Thymus (tissue), 11 donors: ENCODE data around the gene BCL6B. TPM values are rescaled to one million over a fixed set of nuclear protein-coding genes. Genes with fewer than 3 reads are reported as not detected.

ENCODE experiments used
- DNase-seq, 9 donors: peaks; one replicate each; pipeline ENCODE4 v3.0.0-alpha.2; 2013; ENCODE audit warnings: low spot score in 9 of 9, low read depth in 6 of 9, missing footprints in 1 of 9
- H3K27ac ChIP-seq, 2 donors: one replicate each; pipeline ENCODE4 v1.5.1; 2013; ENCODE audit warnings: control low read depth in 1 of 2, low read depth in 1 of 2, low read length in 1 of 2, mild to moderate bottlenecking in 1 of 2, moderate library complexity in 1 of 2
- H3K27me3 ChIP-seq, 2 donors: one replicate each; pipeline ENCODE4 v1.5.1; 2013; ENCODE audit warnings: low read length in 1 of 2; ENCODE audit not compliant: control insufficient read depth in 2 of 2, insufficient read depth in 1 of 2
- H3K36me3 ChIP-seq, 2 donors: one replicate each; pipeline ENCODE4 v1.5.1; 2013; ENCODE audit warnings: low read length in 1 of 2, mild to moderate bottlenecking in 1 of 2, moderate library complexity in 1 of 2; ENCODE audit not compliant: control insufficient read depth in 2 of 2, insufficient read depth in 2 of 2
- H3K4me1 ChIP-seq, 2 donors: one replicate each; pipeline ENCODE4 v1.5.1; 2013; ENCODE audit warnings: low read length in 2 of 2; ENCODE audit not compliant: control insufficient read depth in 2 of 2, insufficient read depth in 2 of 2
- H3K4me3 ChIP-seq, 2 donors: one replicate each; pipeline ENCODE4 v1.5.1; 2013; ENCODE audit warnings: low read length in 2 of 2, control low read depth in 1 of 2, mild to moderate bottlenecking in 1 of 2
- H3K9me3 ChIP-seq, 2 donors: one replicate each; pipeline ENCODE4 v1.5.1; 2013; ENCODE audit warnings: low read length in 1 of 2, mild to moderate bottlenecking in 1 of 2; ENCODE audit not compliant: control insufficient read depth in 2 of 2, insufficient read depth in 1 of 2
- WGBS: extraction: QIAGEN DNeasy Blood & Tissue Kit; methylation state at CpG from one replicate; pipeline ENCODE4 v1.1.7; 2013; 5-methylcytosine and 5-hydroxymethylcytosine counted together
- polyA plus RNA-seq: library from polyadenylated mRNA; stranded (reverse); fragments of 200-250 nt; gene quantifications from one replicate; pipeline ENCODE4 v1.2.3, GENCODE V29; 2013
- total RNA-seq: library from RNA; stranded (reverse); fragments of 120-200 nt; gene quantifications from one replicate; pipeline ENCODE4 v1.2.4, GENCODE V29; 2013
- donor health status: healthy.

The BCL6B gene
- total and polyA plus RNA-seq, 2 donors, result 2.4 to 3.4 TPM

- Histone ChIP-seq H3K9me3 (no peaks in the 10 kb centered on the region), H3K4me1 (peaks cover 9 to 25% of the 10 kb centered on the region in 2 donors), H3K27me3 (peaks cover 0 to 6% of the 10 kb centered on the region in 2 donors), H3K4me3 (peak within 1 kb of the TSS; percentile 75 to 79), H3K36me3 (no peaks in the 10 kb centered on the region), H3K27ac (peak within 1 kb of the TSS; percentile 92 to 97)
- peak in 8 of 9 donors; percentile 91 to 99 (median 96) for DNase-seq
- under 1% methylated on average over 52 of the region's 52 CpGs for WGBS
These were observed 12.9 kb downstream of the BCL6B start, which contains the start of gene SLC16A13 for GRCh38 chr17:7035591-7036368. TSS of gene SLC16A13 (plus strand) at chr17:7036015. CDS start at chr17:7036383, 368 bp downstream.

- Histone ChIP-seq H3K9me3 (peaks cover 0 to 8% of the 10 kb centered on the region in 2 donors), H3K27ac (no peak overlapping the region), H3K4me3 (no peak overlapping the region), H3K27me3 (peaks cover 18 to 29% of the 10 kb centered on the region in 2 donors), H3K4me1 (peaks cover 13 to 28% of the 10 kb centered on the region in 2 donors), H3K36me3 (no peaks in the 10 kb centered on the region)
- 95% methylated on average over 19 of the region's 19 CpGs for WGBS
- no peak for DNase-seq
These were observed 15.4 kb downstream of the BCL6B start for GRCh38 chr17:7038025-7038862.

- peaks cover 30 to 45% of the 10 kb centered on the region in 2 donors for H3K27me3 ChIP-seq
- DNase-seq, result no peak
- no peaks in the 10 kb centered on the region for H3K36me3 ChIP-seq
- no peak overlapping the region for H3K27ac ChIP-seq
- WGBS, result 92% methylated on average over 5 of the region's 5 CpGs
- no peak overlapping the region for H3K4me3 ChIP-seq
- H3K4me1 ChIP-seq, result peaks cover 12 to 37% of the 10 kb centered on the region in 2 donors
- peaks cover 0 to 13% of the 10 kb centered on the region in 2 donors for H3K9me3 ChIP-seq
These were observed 17.0 kb downstream of the BCL6B start for GRCh38 chr17:7039832-7040231.

- H3K27ac ChIP-seq, result no peak overlapping the region
- WGBS, result 43% methylated on average over 43 of the region's 43 CpGs
- peaks cover 11 to 32% of the 10 kb centered on the region in 2 donors for H3K4me1 ChIP-seq
- H3K9me3 ChIP-seq, result peaks cover 0 to 13% of the 10 kb centered on the region in 2 donors
- no peaks in the 10 kb centered on the region for H3K36me3 ChIP-seq
- H3K4me3 ChIP-seq, result peak overlapping the region; percentile 16 to 26
- peak in 1 of 9 donors; percentile 40 for DNase-seq
- peaks cover 38 to 58% of the 10 kb centered on the region in 2 donors for H3K27me3 ChIP-seq
These were observed 19.0 kb downstream of the BCL6B start for GRCh38 chr17:7041607-7042500.

GRCh38 chr17:7042501-7043181, 19.8 kb downstream of the BCL6B start:
- Histone ChIP-seq H3K27ac (no peak overlapping the region), H3K36me3 (no peaks in the 10 kb centered on the region), H3K4me3 (peak overlapping the region; percentile 16 to 26), H3K4me1 (peaks cover 11 to 32% of the 10 kb centered on the region in 2 donors), H3K9me3 (peaks cover 0 to 13% of the 10 kb centered on the region in 2 donors), H3K27me3 (peaks cover 38 to 62% of the 10 kb centered on the region in 2 donors)
- 4% methylated on average over 53 of the region's 53 CpGs for WGBS
- peak in 1 of 9 donors; percentile 48 for DNase-seq

- WGBS, result 3% methylated on average over 21 of the region's 21 CpGs
- Histone ChIP-seq H3K27ac (no peak overlapping the region), H3K27me3 (peaks cover 38 to 65% of the 10 kb centered on the region in 2 donors), H3K4me3 (peak overlapping the region in 1 of 2 donors; percentile 26), H3K36me3 (no peaks in the 10 kb centered on the region), H3K4me1 (peaks cover 11 to 32% of the 10 kb centered on the region in 2 donors), H3K9me3 (peaks cover 0 to 13% of the 10 kb centered on the region in 2 donors)
- DNase-seq, result no peak
These were observed 20.3 kb downstream of the BCL6B start for GRCh38 chr17:7043182-7043496.

GRCh38 chr17:7043497-7044198, 20.8 kb downstream of the BCL6B start, which contains the start of gene SLC16A11:
TSS of gene SLC16A11 (minus strand) at chr17:7044092. CDS start at chr17:7043513, 579 bp downstream.
- peak within 1 kb of the TSS in 1 of 2 donors; percentile 26 for H3K4me3 ChIP-seq
- H3K9me3 ChIP-seq, result peaks cover 0 to 13% of the 10 kb centered on the region in 2 donors
- WGBS, result 2% methylated on average over 58 of the region's 58 CpGs
- no peaks in the 10 kb centered on the region for H3K36me3 ChIP-seq
- H3K27ac ChIP-seq, result no peak within 1 kb of the TSS
- peaks cover 38 to 68% of the 10 kb centered on the region in 2 donors for H3K27me3 ChIP-seq
- DNase-seq, result peak in 1 of 9 donors; percentile 34
- peaks cover 11 to 32% of the 10 kb centered on the region in 2 donors for H3K4me1 ChIP-seq
